Fibroblast of the conjunctiva (primary cell): ENCODE measurements around the gene ARHGAP45.

ENCODE experiments used
- DNase-seq: peaks from one replicate; pipeline ENCODE4 v3.0.0-alpha.2; 2010; ENCODE audit warnings: low read depth

Gene ARHGAP45

GRCh38 chr19:1055028-1055425 is 11.9 kb upstream of the ARHGAP45 start:
- DNase-seq = no peak

GRCh38 chr19:1055886-1056620 is 10.9 kb upstream of the ARHGAP45 start:
- DNase-seq = no peak

GRCh38 chr19:1057176-1057855 is 9.7 kb upstream of the ARHGAP45 start:
- DNase-seq = no peak

GRCh38 chr19:1058112-1058511 is 8.9 kb upstream of the ARHGAP45 start:
- no peak for DNase-seq

- no peak for DNase-seq
These were observed 6.3 kb upstream of the ARHGAP45 start for GRCh38 chr19:1060689-1061088.

GRCh38 chr19:1061987-1062386 is 5.0 kb upstream of the ARHGAP45 start:
- DNase-seq = no peak

GRCh38 chr19:1062387-1063029 is 4.5 kb upstream of the ARHGAP45 start:
- no peak for DNase-seq

GRCh38 chr19:1063030-1063908 is 3.7 kb upstream of the ARHGAP45 start:
- DNase-seq = no peak

- no peak for DNase-seq
These were observed 2.9 kb upstream of the ARHGAP45 start for GRCh38 chr19:1063909-1064660.

GRCh38 chr19:1064661-1065605 is 2.0 kb upstream of the ARHGAP45 start:
- DNase-seq = no peak

GRCh38 chr19:1065606-1066109 is 1.3 kb upstream of the ARHGAP45 start:
- no peak for DNase-seq

GRCh38 chr19:1066251-1066747 is 668 bp upstream of the ARHGAP45 start:
- DNase-seq = no peak

GRCh38 chr19:1067341-1067957 is 482 bp downstream of the ARHGAP45 start:
- no peak for DNase-seq

GRCh38 chr19:1068009-1069001 is 1.3 kb downstream of the ARHGAP45 start:
- no peak for DNase-seq

- DNase-seq = no peak
These were observed 2.2 kb downstream of the ARHGAP45 start for GRCh38 chr19:1069009-1069779.

GRCh38 chr19:1070576-1070930 is 3.6 kb downstream of the ARHGAP45 start:
- no peak for DNase-seq
